HuH-7.5 (cell line): ENCODE data around the gene OSTC.
"Not testable (repeated sequence)": the region's sequence is repeated elsewhere in the genome, so short reads cannot be mapped to it uniquely, and the experiment has no call there.

ENCODE experiments used
- DNase-seq: peaks from one replicate; pipeline ENCODE4 v3.0.0; 2011; ENCODE audit warnings: low spot score

OSTC gene

DNA sequence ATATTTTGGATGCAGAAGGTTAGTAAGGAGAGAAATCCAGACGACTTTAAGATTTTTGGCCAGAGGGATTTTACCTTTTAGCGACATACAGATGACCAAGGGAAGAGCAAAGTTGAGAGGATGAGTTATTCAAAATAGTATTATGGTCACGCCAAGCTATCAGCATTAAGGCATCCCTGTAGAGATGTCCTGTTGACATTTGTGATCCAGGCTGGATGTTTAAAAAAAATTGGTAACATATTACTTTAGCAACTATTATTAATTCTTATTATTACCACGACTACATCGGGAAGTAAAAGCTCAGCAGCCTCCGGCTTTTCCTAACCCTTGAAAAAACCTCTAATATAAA lies 562 bp upstream of the OSTC start:
- no peak for DNase-seq

DNA sequence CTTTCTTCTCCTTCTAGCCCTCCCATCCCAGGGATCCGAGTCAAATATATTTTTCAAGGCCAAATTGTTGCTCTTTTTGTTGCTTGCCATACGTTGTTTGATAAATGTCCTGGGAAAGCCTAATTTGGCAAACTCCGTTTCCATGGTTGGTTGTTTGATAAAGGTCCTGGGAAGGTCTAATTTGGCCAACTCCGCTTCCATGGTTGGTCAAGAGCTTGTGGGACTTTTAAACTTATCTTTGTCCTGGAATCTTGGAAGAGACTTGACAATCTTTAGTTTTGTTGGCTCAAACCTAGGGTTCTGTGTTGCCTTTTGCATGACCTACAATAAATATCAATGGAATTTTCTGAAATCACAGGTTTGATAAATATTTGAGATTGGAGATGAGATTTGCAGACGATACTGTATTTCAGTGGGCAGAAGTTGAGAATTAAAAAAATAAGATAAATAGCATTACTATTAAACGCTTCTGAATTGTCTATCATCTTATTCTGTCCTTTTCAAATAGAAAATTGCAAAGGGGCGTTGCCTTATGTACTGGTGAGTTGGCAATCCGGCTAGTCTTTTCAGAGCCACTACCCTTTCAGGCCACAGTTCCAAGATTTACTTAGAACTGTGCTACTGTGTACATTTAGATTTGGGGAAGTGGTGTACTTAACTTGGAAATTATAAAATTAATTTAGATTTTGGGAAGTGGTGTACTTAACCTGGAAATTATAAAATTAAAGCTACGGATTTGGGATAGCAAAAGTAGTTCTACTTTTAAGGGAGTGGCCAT lies 804 bp downstream of the OSTC start:
- no peak for DNase-seq

GRCh38 chr4:108662629-108663028 lies 12.2 kb downstream of the OSTC start:
- no peak for DNase-seq

- DNase-seq = no peak
These were observed 24.1 kb downstream of the OSTC start for GRCh38 chr4:108674356-108674977.

DNA sequence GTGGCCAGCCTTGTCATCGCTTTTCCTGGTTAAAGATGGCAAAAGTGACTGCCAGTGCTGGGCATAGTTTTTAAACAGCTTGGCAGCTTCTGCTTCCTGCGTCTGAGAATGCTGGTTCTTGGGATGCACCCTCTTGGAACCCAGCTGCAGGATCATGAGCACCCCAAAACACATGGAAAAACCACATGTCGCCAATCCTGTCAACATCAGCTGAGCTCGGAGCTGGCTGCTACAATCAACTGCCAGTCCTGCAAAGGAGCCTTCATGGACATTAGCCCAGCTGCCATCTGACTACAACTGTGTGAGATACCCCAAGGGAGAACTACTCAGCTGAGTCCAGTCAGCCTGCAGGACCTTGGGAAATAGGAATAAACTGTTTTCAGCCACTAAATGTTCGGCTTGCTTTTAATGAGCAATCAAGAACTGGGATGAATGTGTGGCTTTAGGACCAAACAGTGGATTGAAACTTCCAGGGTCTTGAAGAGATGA lies 31.0 kb downstream of the OSTC start:
- DNase-seq = no peak

DNA sequence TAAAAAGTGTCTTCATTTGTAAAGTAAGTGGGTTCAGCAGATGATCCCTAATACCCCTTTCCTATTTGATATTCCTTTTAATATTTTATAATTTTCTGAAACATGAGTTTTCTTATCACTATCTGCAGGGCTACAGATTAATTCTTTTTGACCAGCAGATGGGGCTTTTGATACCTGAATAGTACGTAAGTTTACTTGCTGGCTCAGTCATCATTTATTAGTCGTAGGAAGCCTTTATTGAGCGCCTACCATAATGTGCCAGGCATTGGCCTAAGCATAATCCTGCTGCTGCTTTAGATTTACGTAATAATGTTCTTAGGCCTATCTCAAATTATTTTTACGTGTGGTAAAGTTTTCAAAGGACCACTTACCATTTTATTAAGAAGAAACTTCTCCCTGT lies 33.1 kb downstream of the OSTC start:
- no peak for DNase-seq

- no peak for DNase-seq
These were observed 34.8 kb downstream of the OSTC start for GRCh38 chr4:108685036-108685686.

DNA sequence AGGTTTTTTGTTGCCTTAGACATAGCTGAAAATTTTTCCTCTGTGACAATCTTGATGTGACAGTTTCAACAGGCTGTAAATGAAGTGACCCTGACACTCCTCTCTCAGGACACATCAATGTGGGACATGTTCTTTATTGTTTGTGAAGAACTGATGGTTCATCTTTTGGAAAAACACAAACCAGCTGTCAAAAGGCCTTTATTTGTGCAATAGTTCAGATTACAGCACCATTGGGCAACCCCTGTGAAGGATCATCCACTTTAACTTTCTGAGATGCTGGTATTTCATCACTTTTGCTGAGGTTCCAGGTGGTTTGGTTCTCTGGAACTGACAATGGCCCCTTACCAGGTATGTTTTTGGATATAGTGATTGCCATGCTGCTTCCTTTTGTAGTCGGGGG lies 40.3 kb downstream of the OSTC start:
- no peak for DNase-seq

DNA sequence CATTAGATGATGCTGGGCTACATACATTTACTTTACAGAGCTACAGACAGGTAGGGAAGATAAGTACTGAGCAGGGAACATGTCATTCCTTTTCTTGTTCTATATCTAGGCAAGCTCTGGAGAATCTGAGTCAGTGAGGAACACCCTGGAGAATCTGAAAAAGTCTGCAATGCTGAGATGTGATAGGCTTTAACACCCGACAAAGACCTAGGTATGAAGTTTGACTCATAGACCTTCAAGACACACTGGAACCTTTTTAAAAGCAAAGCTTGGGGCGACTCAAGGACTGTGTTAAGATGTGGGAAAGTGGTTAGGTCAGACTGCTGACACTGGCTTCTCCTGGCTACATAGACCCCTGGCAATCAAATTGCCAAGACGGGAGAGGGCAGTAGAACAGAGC lies 42.8 kb downstream of the OSTC start:
- DNase-seq = no peak

DNA sequence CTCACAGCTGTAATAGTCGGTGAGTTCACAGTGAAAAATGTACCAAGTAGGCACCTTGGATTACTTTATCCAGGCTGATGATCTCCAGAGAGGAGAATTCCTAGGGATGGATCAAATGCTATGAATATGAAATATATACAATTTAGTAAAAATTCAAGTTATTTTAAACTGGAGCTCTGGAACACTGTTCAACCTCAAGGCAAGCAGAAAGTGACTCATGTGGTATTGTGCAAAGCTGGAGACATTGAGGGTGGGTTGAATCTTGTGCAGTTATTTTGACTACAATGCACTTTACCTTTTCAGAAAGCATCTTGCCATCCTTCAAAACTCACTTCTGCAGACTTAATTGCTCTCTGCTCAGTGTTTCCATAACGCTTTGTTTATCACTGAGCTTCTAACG lies 43.4 kb downstream of the OSTC start:
- DNase-seq = no peak

GRCh38 chr4:108694423-108694822 lies 44.0 kb downstream of the OSTC start:
- DNase-seq = no peak

- DNase-seq = no peak
These were observed 44.7 kb downstream of the OSTC start for GRCh38 chr4:108695062-108695461.

DNA sequence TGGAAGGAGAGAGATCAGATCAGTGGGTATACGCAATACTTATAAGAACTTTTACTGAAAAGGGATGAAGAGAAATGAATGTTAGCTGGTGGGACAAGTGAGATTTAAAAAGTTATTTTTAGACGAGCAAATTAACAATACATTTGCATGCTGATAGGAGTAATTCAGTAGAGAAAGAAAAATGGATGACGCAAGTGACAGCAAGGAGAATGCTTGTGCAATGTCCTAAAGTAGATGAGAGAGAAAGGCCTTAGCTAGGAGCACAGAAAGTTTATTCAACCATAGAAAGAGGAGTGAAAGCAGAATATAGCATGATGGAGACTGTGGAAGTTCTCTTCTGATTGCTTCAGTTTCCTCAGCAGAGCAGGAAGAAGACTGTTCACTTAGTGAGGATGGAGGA lies 45.8 kb downstream of the OSTC start:
- DNase-seq = no peak

DNA sequence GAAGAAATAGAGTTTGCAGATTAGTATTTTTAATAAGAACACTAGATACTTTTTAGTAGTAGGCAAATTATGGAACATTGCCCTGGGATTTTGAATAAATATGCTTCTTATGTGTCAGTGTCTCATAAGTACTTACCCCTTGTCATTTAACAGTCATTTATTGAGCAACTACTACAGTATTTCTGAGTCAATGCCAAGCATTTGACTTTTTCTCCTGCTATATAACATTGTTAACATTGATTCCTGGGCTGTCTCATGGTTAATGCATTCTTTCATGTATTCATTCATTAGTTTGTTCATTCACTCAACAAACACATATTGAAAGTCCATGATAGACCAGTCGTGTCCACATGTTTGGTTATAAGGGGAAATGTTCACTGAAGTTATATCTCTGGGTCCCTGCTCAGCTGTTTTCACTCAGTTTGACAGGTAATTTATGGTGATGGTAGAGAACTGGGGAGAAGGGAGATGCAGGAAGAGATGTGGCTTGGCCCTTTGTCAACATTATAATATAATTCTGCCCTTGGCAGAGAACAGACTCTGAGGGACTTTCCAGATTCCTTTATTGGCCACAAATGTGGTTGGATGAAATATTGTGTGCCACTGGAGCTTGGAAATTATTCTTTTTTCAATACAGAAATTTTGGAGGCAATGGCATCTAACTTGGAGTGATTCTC lies 49.8 kb downstream of the OSTC start:
- no peak for DNase-seq

DNA sequence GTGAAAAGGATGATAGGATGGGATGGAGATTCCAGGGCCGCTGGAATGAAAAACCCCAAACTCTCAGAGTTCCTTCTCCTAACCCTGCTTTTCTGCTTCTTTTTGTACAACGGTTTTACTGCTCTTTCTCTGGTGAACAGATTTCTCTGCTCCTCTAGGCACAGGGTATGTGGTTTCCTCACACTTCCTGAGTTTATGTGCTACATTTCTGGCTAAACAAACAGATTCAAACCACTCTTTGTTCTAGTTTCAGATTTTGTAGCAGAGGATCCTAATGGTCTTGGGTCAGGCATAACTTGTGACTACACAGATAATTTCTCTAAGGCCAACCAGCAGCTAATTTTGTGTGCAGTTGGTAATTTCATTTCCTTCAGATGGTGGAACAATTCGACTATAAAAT lies 52.6 kb downstream of the OSTC start:
- no peak for DNase-seq

DNA sequence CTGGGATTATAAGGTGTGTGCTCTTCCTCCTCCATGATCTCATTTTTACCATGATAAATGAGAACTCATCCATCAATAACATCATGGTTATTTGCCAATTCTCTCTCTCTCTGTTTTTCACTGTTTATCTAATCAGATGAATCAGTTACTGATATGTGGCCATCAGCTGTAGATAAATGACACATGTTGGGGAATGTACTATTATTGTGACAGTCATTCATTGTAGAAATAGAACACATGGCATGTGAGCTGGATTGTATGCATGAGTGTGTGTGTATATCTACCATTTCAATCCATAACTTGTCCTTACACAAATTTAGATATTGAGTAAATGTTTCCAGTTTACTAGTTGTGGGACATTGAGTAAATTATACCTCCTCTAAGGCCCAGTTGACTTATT lies 53.0 kb downstream of the OSTC start:
- no peak for DNase-seq

DNA sequence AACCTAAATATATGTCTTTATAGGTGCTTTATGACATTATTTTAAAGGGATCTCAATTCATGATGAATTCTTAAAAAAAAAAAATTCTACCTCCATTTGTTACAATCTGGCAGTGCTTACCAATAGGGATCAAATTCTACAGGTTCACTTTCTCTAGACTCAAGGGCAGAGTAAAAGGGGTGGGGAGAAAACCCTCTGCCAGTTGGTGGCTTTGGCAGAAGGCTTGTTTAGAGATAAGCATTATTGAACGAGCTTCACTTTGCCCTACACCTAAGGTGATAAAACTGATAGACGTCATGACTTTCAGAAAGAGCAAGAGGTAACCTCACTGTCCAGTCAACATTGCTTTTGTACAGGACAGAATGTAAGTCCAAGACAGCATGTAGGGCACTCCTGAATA lies 53.6 kb downstream of the OSTC start:
- DNase-seq = no peak

DNA sequence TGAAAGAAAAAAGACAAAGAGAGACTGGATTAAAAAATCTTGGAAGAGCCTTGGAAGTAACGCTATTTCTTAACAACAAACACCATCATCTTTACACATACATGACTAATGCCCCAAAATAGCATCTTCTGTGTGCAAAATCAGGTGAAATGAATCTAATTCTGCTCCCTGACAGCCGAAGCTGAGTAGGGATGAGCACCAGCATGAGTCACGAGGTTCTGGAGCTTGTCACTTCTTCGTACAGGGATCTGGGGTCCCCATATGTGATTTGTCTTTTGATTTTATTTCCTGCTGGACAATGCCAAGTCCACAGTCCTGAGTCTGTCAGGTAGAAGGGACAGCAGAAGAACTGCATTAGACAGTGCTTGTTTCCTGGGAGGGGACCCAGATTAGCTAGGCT lies 55.9 kb downstream of the OSTC start:
- no peak for DNase-seq

GRCh38 chr4:108709234-108709633 lies 58.8 kb downstream of the OSTC start:
- DNase-seq = no peak

GRCh38 chr4:108709722-108710121 lies 59.3 kb downstream of the OSTC start:
- no peak for DNase-seq

- not testable (repeated sequence) for DNase-seq
These were observed 60.2 kb downstream of the OSTC start for GRCh38 chr4:108710578-108710977.

- no peak for DNase-seq
These were observed 64.5 kb downstream of the OSTC start for GRCh38 chr4:108714880-108715279.

DNA sequence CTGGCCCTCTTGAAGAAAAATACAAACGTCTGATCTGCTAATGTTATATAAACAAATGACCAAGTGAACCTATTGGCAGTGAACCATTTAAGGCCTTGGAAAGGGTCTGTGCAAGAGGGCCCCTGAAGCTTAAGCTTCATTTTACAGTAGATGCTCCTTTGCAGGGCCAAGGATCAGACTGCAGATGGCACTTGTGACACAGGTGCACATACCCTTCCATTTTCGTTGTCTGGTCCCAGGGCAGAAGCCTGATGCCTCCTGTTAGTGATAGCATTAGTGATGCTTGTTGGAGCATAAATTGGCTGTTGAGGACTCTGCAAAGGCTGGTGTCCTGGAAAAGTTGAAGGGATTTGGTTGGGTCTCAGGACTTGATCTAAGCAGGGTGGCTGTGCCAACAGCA lies 65.9 kb downstream of the OSTC start:
- DNase-seq = no peak
